ENCODE data around the gene TSG101.

Gene TSG101

DNA sequence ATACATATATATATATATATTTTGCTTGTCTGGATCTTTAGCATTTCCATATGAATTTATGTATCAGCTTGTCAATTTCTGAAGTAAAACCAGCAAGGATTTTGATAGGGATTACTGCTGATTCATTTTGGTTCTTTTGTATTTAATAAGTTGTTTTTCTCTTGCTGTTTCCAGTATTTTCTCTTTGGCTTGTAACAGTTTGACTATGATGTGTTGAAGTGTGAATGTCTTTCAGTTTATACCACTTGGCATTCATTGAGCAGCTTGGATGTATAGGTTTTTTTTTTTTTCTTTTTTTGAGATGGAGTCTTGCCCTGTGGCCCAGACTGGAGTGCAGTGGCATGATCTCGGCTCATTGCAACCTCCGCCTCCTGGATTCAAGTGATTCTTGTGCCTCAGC, 58.7 kb downstream of the TSG101 start:
- no peak overlapping the region for H3K4me3 ChIP-seq
- TF ChIP-seq FOXP2 (optimal IDR thresholded peaks at IDR 0.05; ENCODE audit: control extremely low read depth, extremely low read length, insufficient read depth) (no peak), POLR2AphosphoS5 (IDR thresholded peaks at IDR 0.05; ENCODE audit: borderline replicate concordance, low read depth, low read length) (no peak), EZH2 (IDR thresholded peaks at IDR 0.05) (no peak)

DNA sequence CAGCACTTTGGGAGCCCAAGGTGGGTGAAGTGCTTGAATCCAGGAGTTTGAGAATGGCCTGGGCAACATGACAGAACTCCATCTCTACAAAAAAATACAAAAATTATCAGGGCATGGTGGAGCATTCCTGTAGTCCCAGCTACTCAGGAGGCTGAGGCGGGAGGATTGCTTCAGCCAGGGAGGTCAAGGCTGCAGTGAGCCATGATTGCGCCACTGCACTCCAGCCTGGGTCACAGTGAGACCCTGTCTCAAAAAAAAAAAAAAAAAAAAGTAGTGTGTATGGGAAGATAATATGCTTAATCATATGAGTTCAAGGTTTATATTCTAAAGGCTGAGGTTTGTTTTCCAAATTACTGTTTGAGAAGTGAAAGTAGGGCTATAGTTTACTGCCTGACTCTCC, 60.3 kb downstream of the TSG101 start:
- no peak overlapping the region for H3K27ac ChIP-seq
- H3K9ac ChIP-seq (ENCODE audit: insufficient read length), result no peak overlapping the region
- no peaks in the 10 kb centered on the region for H3K9me3 ChIP-seq (ENCODE audit: low read depth, low read length)
- DNase-seq (ENCODE audit: low read depth, low spot score), result no peak
- TF ChIP-seq FOXP2 (optimal IDR thresholded peaks at IDR 0.05; ENCODE audit: control extremely low read depth, extremely low read length, insufficient read depth), result no peak
- no peak overlapping the region for H3K4me3 ChIP-seq
- no peaks in the 10 kb centered on the region for H3K36me3 ChIP-seq (ENCODE audit: insufficient read depth, low read length)

More for the DNA sequence above, 58.7 kb downstream of the TSG101 start:
- Histone ChIP-seq H3K27ac (no peak overlapping the region), H3K9me3 (ENCODE audit: low read depth, low read length) (no peaks in the 10 kb centered on the region), H3K36me3 (ENCODE audit: insufficient read depth, low read length) (no peaks in the 10 kb centered on the region), H3K9ac (ENCODE audit: insufficient read length) (no peak overlapping the region)
- no peak for DNase-seq (ENCODE audit: low read depth, low spot score)

DNA sequence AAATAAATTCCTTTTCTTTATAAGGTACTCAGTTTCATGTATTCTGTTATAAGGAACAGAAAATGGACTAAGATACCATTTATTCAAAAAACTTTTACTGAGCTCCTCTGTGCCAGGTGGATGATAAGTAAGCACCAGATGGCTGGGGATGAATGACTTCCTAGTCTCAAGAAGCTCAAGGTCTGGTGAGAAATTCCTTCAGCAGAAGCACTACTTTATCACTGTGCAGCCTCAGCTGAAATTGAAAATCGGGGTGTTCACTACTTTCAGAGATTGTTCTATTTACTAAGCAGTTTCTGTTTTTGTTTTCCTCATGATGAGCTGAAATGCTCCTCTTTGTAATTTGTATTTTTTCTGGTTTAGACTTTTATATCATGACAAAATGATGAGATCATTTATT, 63.3 kb downstream of the TSG101 start:
- no peak overlapping the region for H3K4me3 ChIP-seq
- H3K27ac ChIP-seq, result no peak overlapping the region
- DNase-seq (ENCODE audit: low read depth, low spot score), result no peak
- TF ChIP-seq POLR2AphosphoS5 (IDR thresholded peaks at IDR 0.05; ENCODE audit: borderline replicate concordance, low read depth, low read length) (no peak), FOXP2 (optimal IDR thresholded peaks at IDR 0.05; ENCODE audit: control extremely low read depth, extremely low read length, insufficient read depth) (no peak), EZH2 (IDR thresholded peaks at IDR 0.05) (no peak)
- H3K9me3 ChIP-seq (ENCODE audit: low read depth, low read length), result no peaks in the 10 kb centered on the region
- H3K9ac ChIP-seq (ENCODE audit: insufficient read length), result no peak overlapping the region
- no peaks in the 10 kb centered on the region for H3K36me3 ChIP-seq (ENCODE audit: insufficient read depth, low read length)

DNA sequence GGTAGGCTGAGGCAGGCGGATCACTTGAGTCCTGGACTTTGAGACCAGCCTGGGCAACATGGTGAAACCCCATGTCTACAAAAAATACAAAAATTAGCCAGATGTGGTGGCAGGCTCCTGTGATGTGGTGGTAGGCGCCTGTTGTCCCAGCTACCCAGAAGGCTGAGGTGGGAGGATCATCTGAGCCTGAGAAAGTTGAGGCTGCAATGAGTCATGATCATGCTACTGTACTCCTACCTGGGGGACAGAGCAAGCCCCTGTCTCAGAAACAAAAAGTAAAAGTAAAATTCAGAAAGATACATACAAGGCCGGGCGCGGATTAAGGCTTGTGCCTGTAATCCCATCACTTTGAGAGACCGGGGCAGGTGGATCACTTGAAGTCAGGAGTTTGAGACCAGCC, 64.8 kb downstream of the TSG101 start:
- H3K36me3 ChIP-seq (ENCODE audit: insufficient read depth, low read length), result no peaks in the 10 kb centered on the region
- no peak for TF ChIP-seq POLR2AphosphoS5 (IDR thresholded peaks at IDR 0.05; ENCODE audit: borderline replicate concordance, low read depth, low read length)
- TF ChIP-seq FOXP2 (optimal IDR thresholded peaks at IDR 0.05; ENCODE audit: control extremely low read depth, extremely low read length, insufficient read depth), result no peak
- no peak for TF ChIP-seq EZH2 (IDR thresholded peaks at IDR 0.05)
- H3K4me3 ChIP-seq, result no peak overlapping the region
- no peak overlapping the region for H3K9ac ChIP-seq (ENCODE audit: insufficient read length)
- H3K27ac ChIP-seq, result no peak overlapping the region
- no peak for DNase-seq (ENCODE audit: low read depth, low spot score)
- no peaks in the 10 kb centered on the region for H3K9me3 ChIP-seq (ENCODE audit: low read depth, low read length)

DNA sequence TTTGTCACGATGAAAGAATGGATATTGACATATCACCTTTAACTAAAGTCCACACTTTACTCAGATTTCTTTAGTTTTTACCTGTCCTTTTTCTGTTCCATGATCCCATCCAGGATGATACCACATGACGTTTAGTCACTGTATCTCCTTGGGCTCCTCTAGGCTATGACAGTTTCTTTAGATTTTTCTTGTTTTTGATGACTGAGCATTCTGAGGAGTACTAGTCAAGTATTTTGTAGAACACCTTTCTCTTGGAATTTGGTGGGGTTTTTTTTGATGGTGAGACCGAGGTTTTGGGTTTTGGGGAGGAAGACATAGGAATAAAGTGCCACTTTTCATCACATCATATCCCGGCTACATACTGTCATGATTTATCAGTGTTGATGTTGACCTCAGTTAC, 67.1 kb downstream of the TSG101 start:
- no peak overlapping the region for H3K9ac ChIP-seq (ENCODE audit: insufficient read length)
- no peak overlapping the region for H3K27ac ChIP-seq
- H3K9me3 ChIP-seq (ENCODE audit: low read depth, low read length), result no peaks in the 10 kb centered on the region
- H3K36me3 ChIP-seq (ENCODE audit: insufficient read depth, low read length), result no peaks in the 10 kb centered on the region
- H3K4me3 ChIP-seq, result no peak overlapping the region
- TF ChIP-seq EZH2 (IDR thresholded peaks at IDR 0.05) (no peak), FOXP2 (optimal IDR thresholded peaks at IDR 0.05; ENCODE audit: control extremely low read depth, extremely low read length, insufficient read depth) (no peak), POLR2AphosphoS5 (IDR thresholded peaks at IDR 0.05; ENCODE audit: borderline replicate concordance, low read depth, low read length) (no peak)
- DNase-seq (ENCODE audit: low read depth, low spot score), result no peak

DNA sequence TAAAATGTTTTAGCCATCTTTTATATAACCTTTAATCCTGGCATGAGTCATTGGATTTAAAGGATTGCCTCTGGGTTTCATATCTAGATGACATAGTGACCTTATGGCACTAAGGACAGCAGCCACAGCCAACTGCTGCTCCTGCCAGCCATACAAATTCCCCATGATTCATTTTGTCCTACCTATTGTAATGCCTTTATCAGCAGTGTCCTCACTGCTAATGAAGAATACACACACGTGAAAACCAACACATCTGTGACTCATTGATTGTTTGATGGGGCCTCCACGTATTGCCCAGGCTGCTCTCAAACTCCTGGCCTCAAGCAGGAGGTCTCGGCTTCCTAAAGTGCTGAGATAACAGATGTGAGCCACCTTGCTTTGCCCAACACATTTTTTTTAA, 69.3 kb downstream of the TSG101 start:
- no peak overlapping the region for H3K9ac ChIP-seq (ENCODE audit: insufficient read length)
- no peaks in the 10 kb centered on the region for H3K36me3 ChIP-seq (ENCODE audit: insufficient read depth, low read length)
- TF ChIP-seq POLR2AphosphoS5 (IDR thresholded peaks at IDR 0.05; ENCODE audit: borderline replicate concordance, low read depth, low read length) (no peak), FOXP2 (optimal IDR thresholded peaks at IDR 0.05; ENCODE audit: control extremely low read depth, extremely low read length, insufficient read depth) (no peak), EZH2 (IDR thresholded peaks at IDR 0.05) (no peak)
- H3K9me3 ChIP-seq (ENCODE audit: low read depth, low read length), result no peaks in the 10 kb centered on the region
- no peak for DNase-seq (ENCODE audit: low read depth, low spot score)
- H3K4me3 ChIP-seq, result no peak overlapping the region
- H3K27ac ChIP-seq, result no peak overlapping the region

DNA sequence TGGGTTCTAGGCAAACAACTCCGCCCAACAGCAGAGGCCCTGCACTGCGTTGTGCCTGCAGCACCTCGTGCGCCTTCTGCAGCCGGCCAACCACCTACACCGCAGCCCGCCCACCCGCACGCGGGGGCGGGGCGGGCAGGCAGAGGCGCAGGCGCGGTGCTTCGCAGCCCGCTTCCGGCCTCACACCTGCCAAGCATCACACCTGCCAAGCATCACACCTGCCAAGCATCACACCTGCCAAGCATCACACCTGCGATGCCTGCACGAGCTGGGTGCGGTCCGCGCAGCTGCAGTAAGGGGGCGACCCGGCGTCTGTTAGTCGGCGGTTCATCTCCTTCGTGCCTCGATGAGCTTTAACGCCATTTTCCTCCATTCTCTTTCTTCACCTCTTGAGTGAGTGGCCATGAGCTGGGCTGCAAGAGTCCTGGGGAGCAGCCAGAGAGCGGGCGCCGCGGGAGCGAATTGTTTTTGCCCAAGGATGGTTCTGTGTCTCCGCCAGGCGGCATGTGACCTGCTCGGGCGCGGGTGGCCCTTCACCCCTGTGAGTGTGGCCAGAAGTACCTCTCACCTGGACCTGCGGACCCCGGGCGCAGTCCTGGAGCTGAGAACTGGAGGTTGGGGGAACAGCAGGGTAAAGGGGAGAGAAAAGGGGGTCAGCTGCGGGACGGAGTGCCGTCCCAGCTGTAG, 70.9 kb downstream of the TSG101 start, which contains the start of gene LDHAL6A:
Gene LDHAL6A (plus strand): TSS at position 171 of the 687 bp plus-strand sequence. CDS start 825 bp downstream, outside the sequence.
- Histone ChIP-seq H3K4me3 (no peak within 1 kb of the TSS), H3K9me3 (ENCODE audit: low read depth, low read length) (no peaks in the 10 kb centered on the region), H3K36me3 (ENCODE audit: insufficient read depth, low read length) (no peaks in the 10 kb centered on the region), H3K9ac (ENCODE audit: insufficient read length) (no peak within 1 kb of the TSS), H3K27ac (no peak within 1 kb of the TSS)
- TF ChIP-seq POLR2AphosphoS5 (IDR thresholded peaks at IDR 0.05; ENCODE audit: borderline replicate concordance, low read depth, low read length), result no peak
- no peak for TF ChIP-seq EZH2 (IDR thresholded peaks at IDR 0.05)
- no peak for DNase-seq (ENCODE audit: low read depth, low spot score)

DNA sequence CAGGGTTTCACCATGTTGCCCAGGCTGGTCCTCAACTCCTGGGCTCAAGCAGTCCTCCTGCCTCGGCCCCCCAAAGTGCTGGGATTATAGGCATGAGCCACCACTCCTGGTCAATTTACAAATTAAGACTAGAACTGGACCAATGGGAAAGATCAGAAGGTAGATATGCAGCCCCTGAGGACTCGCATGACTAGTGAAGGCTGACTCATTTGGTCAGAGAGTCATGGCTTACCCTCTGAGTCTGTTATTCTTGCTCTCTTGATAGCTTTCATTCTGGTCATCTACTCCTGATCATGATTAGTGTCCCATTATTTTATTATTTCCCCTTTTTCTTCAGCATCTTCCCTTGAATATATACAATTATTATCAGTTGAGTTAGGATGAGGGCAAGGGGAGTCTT, 73.8 kb downstream of the TSG101 start:
- H3K36me3 ChIP-seq (ENCODE audit: insufficient read depth, low read length), result no peaks in the 10 kb centered on the region
- TF ChIP-seq FOXP2 (optimal IDR thresholded peaks at IDR 0.05; ENCODE audit: control extremely low read depth, extremely low read length, insufficient read depth), result no peak
- TF ChIP-seq EZH2 (IDR thresholded peaks at IDR 0.05), result no peak
- TF ChIP-seq POLR2AphosphoS5 (IDR thresholded peaks at IDR 0.05; ENCODE audit: borderline replicate concordance, low read depth, low read length), result no peak
- H3K9ac ChIP-seq (ENCODE audit: insufficient read length), result no peak overlapping the region
- no peak overlapping the region for H3K4me3 ChIP-seq
- no peak overlapping the region for H3K27ac ChIP-seq
- no peak for DNase-seq (ENCODE audit: low read depth, low spot score)
- no peaks in the 10 kb centered on the region for H3K9me3 ChIP-seq (ENCODE audit: low read depth, low read length)

DNA sequence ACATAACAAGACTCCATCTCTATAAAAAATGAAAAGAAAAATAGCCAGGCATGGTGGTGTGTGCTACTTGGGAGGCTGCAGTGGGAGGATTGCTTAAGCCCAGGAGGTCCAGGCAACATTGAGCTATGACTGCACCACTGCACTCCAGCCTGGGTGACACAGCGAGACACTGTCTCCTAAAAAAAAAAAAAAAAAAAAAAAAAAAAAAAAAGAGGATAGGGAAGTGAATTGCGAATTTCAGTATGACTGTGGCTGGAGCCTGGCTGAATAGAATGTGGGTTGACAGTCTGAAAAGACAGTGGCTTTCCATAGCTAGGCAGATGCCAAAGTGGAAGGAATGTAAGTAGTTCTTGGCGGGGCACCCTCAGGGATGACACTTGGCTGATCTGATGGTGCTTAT, 77.5 kb downstream of the TSG101 start:
- Histone ChIP-seq H3K9ac (ENCODE audit: insufficient read length) (no peak overlapping the region), H3K27ac (no peak overlapping the region), H3K4me3 (no peak overlapping the region), H3K36me3 (ENCODE audit: insufficient read depth, low read length) (no peaks in the 10 kb centered on the region), H3K9me3 (ENCODE audit: low read depth, low read length) (no peaks in the 10 kb centered on the region)
- TF ChIP-seq POLR2AphosphoS5 (IDR thresholded peaks at IDR 0.05; ENCODE audit: borderline replicate concordance, low read depth, low read length) (no peak), EZH2 (IDR thresholded peaks at IDR 0.05) (no peak), FOXP2 (optimal IDR thresholded peaks at IDR 0.05; ENCODE audit: control extremely low read depth, extremely low read length, insufficient read depth) (no peak)
- DNase-seq (ENCODE audit: low read depth, low spot score), result no peak

All from SK-N-MC (cell line).